Measurements from ENCODE around the gene SERGEF.

DNA sequence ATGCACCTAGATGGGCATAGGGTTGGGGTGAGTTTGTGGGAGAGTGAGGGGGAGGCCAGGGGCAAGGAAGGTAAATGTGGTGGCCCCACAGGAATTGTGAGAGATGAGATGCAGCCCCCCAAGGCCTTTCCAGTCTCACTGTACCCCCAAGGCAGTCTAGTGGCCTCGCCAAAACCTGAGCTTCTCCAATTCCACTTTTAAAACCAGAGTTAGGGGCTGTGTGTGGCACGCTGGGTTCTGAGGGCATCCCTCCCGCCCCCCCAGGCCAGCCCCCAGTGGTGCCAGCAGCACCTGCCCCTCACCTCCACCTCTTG, 237.9 kb downstream of the SERGEF start:
- no peak for TF ChIP-seq POLR2A (IDR thresholded peaks at IDR 0.05)
- TF ChIP-seq, protein P1, sequence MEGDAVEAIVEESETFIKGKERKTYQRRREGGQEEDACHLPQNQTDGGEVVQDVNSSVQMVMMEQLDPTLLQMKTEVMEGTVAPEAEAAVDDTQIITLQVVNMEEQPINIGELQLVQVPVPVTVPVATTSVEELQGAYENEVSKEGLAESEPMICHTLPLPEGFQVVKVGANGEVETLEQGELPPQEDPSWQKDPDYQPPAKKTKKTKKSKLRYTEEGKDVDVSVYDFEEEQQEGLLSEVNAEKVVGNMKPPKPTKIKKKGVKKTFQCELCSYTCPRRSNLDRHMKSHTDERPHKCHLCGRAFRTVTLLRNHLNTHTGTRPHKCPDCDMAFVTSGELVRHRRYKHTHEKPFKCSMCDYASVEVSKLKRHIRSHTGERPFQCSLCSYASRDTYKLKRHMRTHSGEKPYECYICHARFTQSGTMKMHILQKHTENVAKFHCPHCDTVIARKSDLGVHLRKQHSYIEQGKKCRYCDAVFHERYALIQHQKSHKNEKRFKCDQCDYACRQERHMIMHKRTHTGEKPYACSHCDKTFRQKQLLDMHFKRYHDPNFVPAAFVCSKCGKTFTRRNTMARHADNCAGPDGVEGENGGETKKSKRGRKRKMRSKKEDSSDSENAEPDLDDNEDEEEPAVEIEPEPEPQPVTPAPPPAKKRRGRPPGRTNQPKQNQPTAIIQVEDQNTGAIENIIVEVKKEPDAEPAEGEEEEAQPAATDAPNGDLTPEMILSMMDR (IDR thresholded peaks at IDR 0.05): no peak

Measured in prostate gland (tissue), 2 donors.